Left renal cortex interstitium (tissue), 4 donors: ENCODE data around the gene REEP3. TPM values are rescaled to one million over a fixed set of nuclear protein-coding genes. Genes with fewer than 3 reads are reported as not detected.

ENCODE experiments used
- DNase-seq, 4 donors: peaks; one replicate each; pipeline ENCODE4 v3.0.0-alpha.2; 2013; ENCODE audit warnings: low read depth in 4 of 4, low spot score in 2 of 4, missing footprints in 1 of 4
- polyA plus RNA-seq, 4 donors: library from polyadenylated mRNA; unstranded; fragments of 120-200 nt; gene quantifications; one replicate each; pipeline ENCODE4 v1.2.1, GENCODE V29; 2013; ENCODE audit not compliant: insufficient read length in 4 of 4

REEP3 gene
- polyA plus RNA-seq, 4 donors: 26.2 to 36.3 (median 28.4) TPM

GRCh38 chr10:63583909-63584724 is 62.9 kb downstream of the REEP3 start:
- DNase-seq: no peak

- no peak for DNase-seq
Measured at GRCh38 chr10:63584725-63585035, 63.5 kb downstream of the REEP3 start.

GRCh38 chr10:63585041-63585440 is 63.8 kb downstream of the REEP3 start:
- no peak for DNase-seq

GRCh38 chr10:63586043-63586442 is 64.8 kb downstream of the REEP3 start:
- DNase-seq: no peak

- DNase-seq: no peak
Measured at GRCh38 chr10:63587191-63587590, 66.0 kb downstream of the REEP3 start.

- DNase-seq: no peak
Measured at GRCh38 chr10:63588436-63589167, 67.4 kb downstream of the REEP3 start.

- DNase-seq: no peak
Measured at GRCh38 chr10:63591600-63592379, 70.6 kb downstream of the REEP3 start.

- DNase-seq: no peak
Measured at GRCh38 chr10:63593576-63593975, 72.4 kb downstream of the REEP3 start.

- no peak for DNase-seq
Measured at GRCh38 chr10:63595072-63595471, 73.9 kb downstream of the REEP3 start.

GRCh38 chr10:63596924-63597323 is 75.7 kb downstream of the REEP3 start:
- DNase-seq: no peak

GRCh38 chr10:63600540-63600939 is 79.3 kb downstream of the REEP3 start:
- DNase-seq: no peak

GRCh38 chr10:63603709-63604445 is 82.7 kb downstream of the REEP3 start:
- no peak for DNase-seq

- DNase-seq: no peak
Measured at GRCh38 chr10:63605197-63605967, 84.2 kb downstream of the REEP3 start.

- no peak for DNase-seq
Measured at GRCh38 chr10:63608511-63608910, 87.3 kb downstream of the REEP3 start.

GRCh38 chr10:63611078-63611477 is 89.9 kb downstream of the REEP3 start:
- no peak for DNase-seq

- peak in 3 of 4 donors; percentile 22 to 40 (median 36) for DNase-seq
Measured at GRCh38 chr10:63614371-63614891, 93.2 kb downstream of the REEP3 start.

- no peak for DNase-seq
Measured at GRCh38 chr10:63618552-63618951, 97.4 kb downstream of the REEP3 start.

- no peak for DNase-seq
Measured at GRCh38 chr10:63619426-63619825, 98.2 kb downstream of the REEP3 start.

GRCh38 chr10:63622097-63622496 is 100.9 kb downstream of the REEP3 start:
- DNase-seq: no peak

- DNase-seq: no peak
Measured at GRCh38 chr10:63624701-63625100, 103.5 kb downstream of the REEP3 start.
